Activated CD4-positive, CD25-positive, alpha-beta regulatory T cell (primary cell): ENCODE data around the gene RETSAT.
"Not testable (repeated sequence)": the region's sequence is repeated elsewhere in the genome, so short reads cannot be mapped to it uniquely, and the experiment has no call there.

ENCODE experiments used
- DNase-seq, 4 experiments: peaks; one replicate each; lab custom pipeline; 2025; lab: John Stamatoyannopoulos, UW

Gene RETSAT

GRCh38 chr2:85330839-85331636 is 23.3 kb downstream of the RETSAT start:
- DNase-seq: no peak

DNA sequence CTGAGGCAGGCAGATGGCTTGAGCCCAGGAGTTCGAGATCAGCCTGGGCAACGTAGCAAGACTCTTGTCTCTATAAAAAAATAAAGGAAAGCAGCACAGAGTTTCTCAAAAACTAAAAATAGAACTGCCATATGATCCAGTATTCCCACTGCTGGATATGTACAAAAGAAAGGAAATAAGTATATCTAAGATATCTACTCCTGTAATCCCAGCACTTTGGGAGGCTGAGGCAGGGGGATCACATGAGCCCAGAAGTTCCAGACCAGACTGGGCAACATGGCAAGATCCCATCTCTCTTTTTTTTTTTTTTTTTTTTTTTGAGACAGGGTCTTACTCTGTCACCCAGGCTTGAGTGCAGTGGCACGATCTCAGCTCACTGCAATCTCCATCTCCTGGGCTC is 24.6 kb downstream of the RETSAT start:
- DNase-seq: not testable (repeated sequence)

GRCh38 chr2:85329181-85329651 is 25.1 kb downstream of the RETSAT start:
- DNase-seq: no peak

GRCh38 chr2:85327822-85328617 is 26.3 kb downstream of the RETSAT start, which contains the start of gene TGOLN2:
Gene TGOLN2, minus strand, starts transcription at chr2:85327989. Its CDS starts 27 bp downstream, at chr2:85327962.
- peak; percentile 84 to 93 (median 88) for DNase-seq

GRCh38 chr2:85327160-85327821 is 27.0 kb downstream of the RETSAT start:
- peak in 3 of 4 experiments; percentile 27 to 34 (median 32) for DNase-seq

DNA sequence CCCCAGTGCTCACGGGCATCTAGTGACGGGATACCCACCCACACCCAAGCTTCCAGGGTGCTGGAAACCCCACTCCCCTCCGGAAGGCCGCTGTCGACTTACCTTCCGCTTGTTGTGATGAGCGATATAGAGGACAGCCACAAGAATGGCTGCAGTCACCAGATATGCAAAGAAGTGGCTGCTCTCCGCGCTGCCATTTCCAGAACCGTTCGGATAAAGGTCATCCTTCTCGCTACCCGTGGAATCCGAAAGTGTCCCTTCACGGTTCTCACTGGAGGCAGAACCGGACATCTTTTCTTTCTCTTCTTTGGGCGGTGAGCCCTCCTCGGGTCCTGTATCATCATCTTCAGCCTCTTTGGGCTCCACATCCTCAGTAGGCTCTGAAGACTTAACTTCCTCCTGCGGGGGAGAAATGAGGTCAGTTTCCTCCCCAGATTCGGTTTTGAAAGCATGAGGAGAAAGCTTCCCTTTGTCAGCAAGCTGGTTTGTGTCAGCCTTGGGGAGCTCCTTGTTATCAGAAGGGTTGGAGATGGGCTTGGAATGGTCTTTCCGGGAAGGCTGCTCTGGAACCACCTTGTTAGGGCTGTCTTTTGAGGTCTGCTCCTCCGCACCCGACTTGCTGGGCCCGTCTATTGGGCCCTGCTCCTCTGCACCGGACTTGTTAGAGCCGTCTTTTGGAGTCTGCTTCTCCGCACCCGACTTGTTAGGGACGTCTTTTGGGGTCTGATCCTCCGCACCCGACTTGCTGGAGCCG is 27.7 kb downstream of the RETSAT start:
- DNase-seq: no peak

DNA sequence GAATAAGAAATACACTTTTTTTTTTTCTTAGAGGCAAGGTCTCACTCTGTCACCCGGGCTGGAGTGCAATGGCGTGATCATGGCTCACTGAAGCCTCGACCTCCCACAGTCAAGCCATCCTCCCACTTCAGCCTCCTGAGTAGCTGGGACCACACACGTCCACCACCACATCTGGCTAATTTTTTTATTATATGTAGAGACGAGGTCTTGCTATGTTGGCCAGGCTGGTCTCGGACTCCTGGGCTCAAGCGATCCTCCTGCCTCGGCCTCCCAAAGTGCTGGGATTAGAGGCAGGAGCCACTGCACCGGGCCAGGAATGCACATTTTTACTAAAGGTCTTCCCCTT is 28.9 kb downstream of the RETSAT start:
- no peak for DNase-seq

GRCh38 chr2:85324639-85325465 is 29.5 kb downstream of the RETSAT start:
- no peak for DNase-seq

DNA sequence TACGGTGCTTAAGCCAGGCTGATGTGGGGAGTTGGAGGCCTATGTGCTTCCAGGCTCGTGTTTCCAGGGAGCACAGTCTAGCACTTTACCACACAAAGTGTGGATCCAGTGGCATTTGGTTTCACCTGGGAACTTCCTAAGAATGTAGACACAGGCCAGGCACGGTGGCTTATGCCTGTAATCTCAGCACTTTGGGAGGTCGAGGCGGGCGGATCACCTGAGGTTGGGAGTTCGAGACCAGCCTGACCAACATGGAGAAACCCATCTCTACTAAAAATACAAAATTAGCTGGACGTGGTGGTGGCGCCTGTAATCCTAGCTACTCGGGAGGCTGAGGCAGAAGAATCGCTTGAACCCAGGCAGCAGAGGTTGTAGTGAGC is 30.4 kb downstream of the RETSAT start:
- DNase-seq: not testable (repeated sequence)

- DNase-seq: no peak
These were observed 30.9 kb downstream of the RETSAT start for GRCh38 chr2:85323351-85323987.

DNA sequence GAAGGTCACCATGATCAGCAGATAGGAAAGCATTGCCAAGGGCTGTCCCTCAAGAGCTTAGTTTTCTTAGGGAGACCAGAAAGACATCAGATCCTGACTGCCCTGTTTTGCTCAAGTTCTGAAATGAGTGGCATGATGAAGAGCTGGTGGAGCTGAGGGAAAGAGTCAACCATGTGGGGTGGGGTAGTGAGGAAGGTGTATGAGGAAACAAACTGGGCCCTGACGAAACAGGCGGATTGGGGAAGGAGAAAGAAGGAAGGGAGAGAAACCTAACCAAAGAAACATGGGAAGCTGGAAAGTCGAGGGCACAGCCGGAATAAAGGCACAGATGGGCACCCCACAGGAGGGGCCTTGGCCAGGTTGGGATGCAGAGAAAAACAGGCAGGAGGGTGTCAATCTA is 34.5 kb downstream of the RETSAT start:
- DNase-seq: no peak

DNA sequence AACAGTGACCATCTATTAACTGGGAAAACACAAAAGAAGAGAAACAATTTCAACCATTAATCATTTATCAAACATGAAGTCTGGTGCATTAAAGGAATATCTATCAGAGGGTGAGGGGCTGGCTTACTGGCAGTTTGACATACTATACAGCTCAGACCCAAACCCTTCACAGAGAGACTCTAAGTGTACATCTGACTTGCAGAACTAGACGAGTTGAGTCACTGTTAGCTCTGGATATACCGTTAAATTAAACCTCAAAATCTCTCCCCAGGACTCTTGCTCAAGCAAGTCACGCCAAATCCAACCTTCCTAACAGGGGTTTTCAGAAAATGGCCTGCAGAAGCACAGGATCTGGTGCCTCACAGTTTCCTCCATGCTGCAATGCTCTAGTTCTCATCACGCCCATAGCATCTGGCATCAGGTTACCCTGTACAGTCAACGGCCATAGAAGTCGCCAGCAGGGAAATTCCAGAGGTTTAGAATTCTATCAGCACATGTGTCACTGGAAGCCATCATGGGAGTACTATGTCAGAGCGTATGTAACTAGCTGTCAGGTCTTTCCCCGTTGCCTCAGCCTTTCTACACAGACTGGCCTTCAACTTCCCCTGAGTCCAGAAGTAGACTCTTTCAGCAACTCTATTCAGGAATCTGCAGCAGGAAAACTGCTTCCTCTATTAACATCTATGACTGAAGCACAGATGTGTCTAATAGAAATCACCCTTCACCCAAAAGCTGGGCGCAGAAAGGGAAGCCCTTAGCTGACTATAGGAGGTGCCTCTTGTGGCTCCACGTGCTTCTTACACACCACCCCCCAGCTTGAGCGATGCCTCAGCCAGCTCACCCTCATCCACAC is 35.9 kb downstream of the RETSAT start:
- DNase-seq: no peak

DNA sequence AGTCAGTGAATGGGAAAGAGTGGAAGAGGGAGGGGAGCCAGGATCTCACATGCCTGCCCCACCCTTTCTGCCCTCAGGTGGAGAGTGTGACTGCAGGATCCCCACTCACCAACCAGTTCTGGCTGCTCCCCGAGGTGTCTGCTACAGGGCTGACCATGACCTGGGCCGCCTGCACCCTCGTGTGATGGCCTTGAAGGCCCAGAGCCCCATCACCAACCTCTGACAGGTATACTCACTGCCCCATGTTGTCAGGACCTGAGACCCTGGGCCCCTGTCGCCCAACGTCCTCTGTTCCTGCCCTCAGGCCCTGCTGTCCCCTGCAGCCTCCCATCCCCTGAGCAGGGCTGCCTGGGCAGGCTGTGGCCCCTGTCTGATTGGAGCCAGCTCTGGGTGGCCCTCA is 38.4 kb downstream of the RETSAT start:
- not testable (repeated sequence) for DNase-seq

DNA sequence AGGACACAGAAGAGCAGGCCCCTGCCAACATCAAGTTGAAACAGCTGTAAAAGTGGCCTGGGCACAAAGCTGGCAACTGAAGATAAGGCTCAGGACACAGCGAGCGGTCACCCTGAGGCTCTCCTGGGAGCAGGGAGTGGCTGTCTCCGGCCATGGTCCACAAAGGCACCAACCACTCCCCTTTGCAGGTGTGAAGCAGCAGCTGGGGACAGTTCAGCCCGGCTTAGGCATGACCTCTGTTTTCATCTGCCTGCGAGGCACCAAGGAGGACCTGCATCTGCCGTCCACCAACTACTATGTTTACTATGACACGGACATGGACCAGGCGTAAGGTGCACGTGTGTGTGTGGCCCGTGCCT is 39.5 kb downstream of the RETSAT start:
- no peak for DNase-seq

DNA sequence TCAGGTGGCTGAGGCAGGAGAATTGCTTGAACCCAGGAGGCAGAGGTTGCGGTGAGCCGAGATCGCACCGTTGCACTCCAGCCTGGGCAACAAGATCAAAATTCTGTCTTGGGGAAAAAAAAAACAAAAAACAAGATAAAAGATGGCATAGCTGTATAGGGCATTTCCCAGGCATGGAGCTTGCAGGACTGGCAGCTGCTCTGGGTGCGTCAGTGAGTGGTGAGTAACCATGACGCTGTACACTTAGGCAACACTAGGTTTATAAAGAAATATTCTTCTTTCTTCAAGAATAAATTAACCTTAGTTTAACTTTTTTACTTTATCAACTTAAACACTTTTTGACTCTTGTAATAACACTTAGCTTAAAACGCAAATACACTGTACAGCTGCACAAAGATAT is 41.9 kb downstream of the RETSAT start:
- DNase-seq: no peak

GRCh38 chr2:85310330-85310729 is 44.0 kb downstream of the RETSAT start:
- no peak for DNase-seq

- no peak for DNase-seq
These were observed 44.5 kb downstream of the RETSAT start for GRCh38 chr2:85309699-85310321.

DNA sequence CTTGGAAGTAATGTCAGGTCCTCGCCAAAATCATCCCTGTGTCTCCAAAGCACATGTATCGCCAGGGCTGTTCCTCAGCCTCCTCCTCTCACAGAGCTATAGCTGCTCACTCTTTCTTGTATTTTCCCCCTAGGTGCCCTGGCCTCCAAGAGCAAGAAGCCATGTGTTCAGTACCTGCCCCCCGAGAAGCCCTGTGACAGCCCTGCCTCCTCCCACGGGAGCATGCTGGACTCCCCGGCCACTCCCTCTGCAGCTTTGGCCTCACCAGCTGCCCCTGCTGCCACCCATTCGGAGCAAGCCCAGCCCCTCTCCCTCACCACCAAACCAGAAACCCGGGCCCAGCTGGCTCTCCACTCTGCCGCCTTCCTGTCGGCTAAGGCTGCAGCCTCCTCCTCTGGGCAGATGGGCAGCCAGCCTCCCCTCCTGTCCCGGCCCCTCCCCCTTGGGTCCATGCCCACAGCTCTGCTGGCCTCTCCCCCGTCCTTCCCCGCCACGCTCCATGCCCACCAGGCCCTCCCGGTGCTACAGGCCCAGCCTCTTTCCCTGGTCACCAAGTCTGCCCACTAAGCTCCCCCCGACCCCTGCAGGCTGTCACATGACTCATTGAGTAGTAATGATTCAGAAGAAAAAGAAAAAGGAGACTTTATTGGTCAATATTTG is 45.3 kb downstream of the RETSAT start:
- no peak for DNase-seq

DNA sequence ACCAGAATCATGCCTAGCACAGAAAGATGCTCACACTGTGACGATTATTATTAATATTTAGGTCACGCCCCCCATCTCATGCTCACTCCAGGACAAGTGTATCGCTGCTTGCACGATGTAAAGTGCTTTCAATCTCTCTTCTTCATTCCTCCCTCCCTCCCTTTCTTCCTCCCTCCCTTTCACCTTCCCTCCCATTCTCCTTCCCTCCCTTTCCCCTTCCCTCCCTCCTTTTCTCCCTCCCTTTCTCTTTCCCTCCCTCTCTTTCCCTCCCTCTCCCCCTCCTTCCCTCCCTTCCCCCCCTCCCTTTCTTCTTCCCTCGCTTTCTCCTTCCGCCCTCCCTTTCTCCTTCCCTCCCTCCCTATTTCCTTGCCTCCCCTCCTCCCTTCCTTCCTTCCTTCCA is 46.1 kb downstream of the RETSAT start:
- no peak for DNase-seq
